GM19438 (cell line): ENCODE measurements around the gene COL9A2.

Experiments used
- ATAC-seq: cut with Tn5 transposase; IDR thresholded peaks from one replicate; pipeline ENCODE4 v1.9.1; 2021; ENCODE audit warnings: low read depth; ENCODE audit not compliant: unreplicated experiment

Gene COL9A2

GRCh38 chr1:40318970-40319621 lies 2.0 kb upstream of the COL9A2 start:
- no peak for ATAC-seq

- no peak for ATAC-seq
Measured at GRCh38 chr1:40318476-40318875, 1.4 kb upstream of the COL9A2 start.

- no peak for ATAC-seq
Measured at GRCh38 chr1:40317394-40318074, 448 bp upstream of the COL9A2 start.

GRCh38 chr1:40315795-40316594 lies 1.1 kb downstream of the COL9A2 start:
- ATAC-seq = no peak

GRCh38 chr1:40315239-40315794 lies 1.8 kb downstream of the COL9A2 start:
- ATAC-seq = peak; percentile 44

- no peak for ATAC-seq
Measured at GRCh38 chr1:40314721-40315238, 2.3 kb downstream of the COL9A2 start.

GRCh38 chr1:40313958-40314720 lies 2.9 kb downstream of the COL9A2 start:
- ATAC-seq = no peak

- no peak for ATAC-seq
Measured at GRCh38 chr1:40313329-40313957, 3.6 kb downstream of the COL9A2 start.

- no peak for ATAC-seq
Measured at GRCh38 chr1:40312238-40313205, 4.6 kb downstream of the COL9A2 start.

GRCh38 chr1:40311692-40312091 lies 5.4 kb downstream of the COL9A2 start:
- ATAC-seq = no peak

- ATAC-seq = no peak
Measured at GRCh38 chr1:40310983-40311642, 6.0 kb downstream of the COL9A2 start.

GRCh38 chr1:40310129-40310461 lies 7.0 kb downstream of the COL9A2 start:
- ATAC-seq = no peak

- ATAC-seq = no peak
Measured at GRCh38 chr1:40309374-40310128, 7.5 kb downstream of the COL9A2 start.

GRCh38 chr1:40308036-40308727 lies 8.9 kb downstream of the COL9A2 start:
- ATAC-seq = no peak

- no peak for ATAC-seq
Measured at GRCh38 chr1:40307186-40307585, 9.9 kb downstream of the COL9A2 start.

- no peak for ATAC-seq
Measured at GRCh38 chr1:40306296-40306695, 10.8 kb downstream of the COL9A2 start.

- ATAC-seq = no peak
Measured at GRCh38 chr1:40305871-40306270, 11.2 kb downstream of the COL9A2 start.
